Measurements from ENCODE around the gene MFAP1.
A peak's percentile ranks its signal among the peaks of the same experiment; 100 is the strongest.
"Not testable (repeated sequence)": the region's sequence is repeated elsewhere in the genome, so short reads cannot be mapped to it uniquely, and the experiment has no call there.

The MFAP1 gene, protein sequence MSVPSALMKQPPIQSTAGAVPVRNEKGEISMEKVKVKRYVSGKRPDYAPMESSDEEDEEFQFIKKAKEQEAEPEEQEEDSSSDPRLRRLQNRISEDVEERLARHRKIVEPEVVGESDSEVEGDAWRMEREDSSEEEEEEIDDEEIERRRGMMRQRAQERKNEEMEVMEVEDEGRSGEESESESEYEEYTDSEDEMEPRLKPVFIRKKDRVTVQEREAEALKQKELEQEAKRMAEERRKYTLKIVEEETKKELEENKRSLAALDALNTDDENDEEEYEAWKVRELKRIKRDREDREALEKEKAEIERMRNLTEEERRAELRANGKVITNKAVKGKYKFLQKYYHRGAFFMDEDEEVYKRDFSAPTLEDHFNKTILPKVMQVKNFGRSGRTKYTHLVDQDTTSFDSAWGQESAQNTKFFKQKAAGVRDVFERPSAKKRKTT

DNA sequence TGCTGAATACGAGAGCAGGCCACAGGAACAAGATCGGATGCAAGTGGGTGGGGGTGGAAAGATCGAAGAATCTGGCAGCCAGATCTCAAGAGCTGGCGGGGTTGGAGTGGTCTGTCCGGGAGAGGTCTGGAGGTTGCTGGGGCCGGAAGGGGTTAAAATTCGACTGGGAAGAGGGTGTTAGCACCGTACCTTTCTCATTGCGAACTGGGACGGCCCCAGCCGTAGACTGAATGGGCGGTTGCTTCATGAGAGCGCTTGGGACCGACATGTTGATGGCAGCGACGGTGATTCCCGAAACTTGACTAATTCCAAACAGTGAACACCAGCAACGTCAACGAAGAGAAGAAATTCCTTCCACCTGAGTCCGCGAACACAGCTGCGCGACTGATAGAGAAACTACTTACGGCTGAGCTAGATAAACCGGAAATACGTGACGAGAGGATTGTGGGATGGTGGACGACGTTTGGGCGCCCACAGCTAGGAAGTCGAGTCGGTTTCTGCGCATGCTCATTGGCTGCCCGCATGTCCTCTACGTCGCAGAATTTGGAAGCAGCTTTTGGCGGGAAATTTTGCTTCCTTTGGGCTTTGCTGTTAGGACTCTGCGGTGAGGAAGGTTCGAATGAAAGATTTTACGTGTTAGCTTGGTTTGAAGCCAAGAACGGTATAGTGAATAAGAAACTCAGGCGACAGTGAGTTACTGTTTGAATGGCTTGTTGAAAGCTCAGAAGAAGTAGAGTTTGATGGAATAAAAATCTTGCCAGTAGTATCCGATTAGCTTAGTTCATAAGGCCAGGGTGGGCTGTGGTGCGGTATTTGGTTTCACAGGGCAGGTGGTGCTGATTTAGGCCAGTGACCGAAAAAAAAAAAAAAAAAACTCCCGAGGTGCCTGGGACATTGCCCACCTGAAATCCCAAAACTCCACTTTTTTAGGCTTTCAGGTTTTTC lies at the start of gene MFAP1:
Gene MFAP1, minus strand, starts transcription at position 389 of the 945 bp plus-strand sequence. Its CDS starts 121 bp downstream, at position 268.
- DNase-seq (ENCODE audit: low read depth), result peak; percentile 81

DNA sequence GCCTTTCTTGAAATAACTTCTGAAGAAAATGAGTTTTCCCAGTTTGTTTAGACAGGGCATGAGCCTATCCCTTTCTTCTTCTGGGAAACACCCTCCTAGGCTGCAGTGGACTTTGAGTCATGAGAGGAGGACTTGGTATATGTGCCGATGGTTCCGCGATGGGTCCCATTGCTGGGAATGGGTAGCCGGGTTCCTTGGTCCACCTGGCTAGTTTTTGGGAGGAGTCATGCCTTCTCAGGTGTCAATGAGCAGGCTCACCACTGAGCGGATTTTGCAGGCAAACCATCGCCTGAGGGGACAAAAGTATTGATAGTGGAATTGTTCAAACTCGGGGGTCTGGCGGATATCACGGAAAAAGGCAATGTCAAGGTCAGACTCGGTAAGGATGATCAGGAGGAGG lies 49.2 kb upstream of the MFAP1 start:
- DNase-seq (ENCODE audit: low read depth), result no peak

DNA sequence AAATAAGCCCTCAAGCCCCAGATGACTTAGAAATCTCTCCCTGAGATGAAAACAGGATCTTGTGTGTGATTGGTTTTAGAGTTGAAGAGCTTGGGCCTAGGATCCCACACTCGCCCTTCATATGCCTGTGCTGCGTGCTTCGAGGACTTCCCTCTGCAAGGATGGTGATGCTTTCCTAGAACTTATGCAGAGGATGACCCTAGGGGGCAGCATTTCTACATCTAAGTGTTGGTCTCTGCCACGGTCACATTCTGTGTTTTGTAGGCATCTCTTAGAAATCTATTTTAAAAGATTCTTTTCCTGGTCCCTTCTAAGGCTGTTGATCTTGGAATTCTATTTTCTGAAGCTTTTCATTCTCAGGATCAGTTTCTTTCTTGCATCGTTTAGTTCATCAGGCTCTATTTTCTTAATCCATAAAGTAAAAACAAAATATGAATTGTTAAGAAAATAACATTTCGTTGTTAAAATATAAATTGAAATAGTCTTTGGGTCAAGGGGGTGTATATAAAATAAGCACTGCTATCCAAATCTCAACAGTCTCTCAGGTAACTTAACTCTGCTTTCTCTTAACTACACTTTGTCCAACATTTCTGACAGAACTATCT lies 48.0 kb upstream of the MFAP1 start:
- no peak for DNase-seq (ENCODE audit: low read depth)

DNA sequence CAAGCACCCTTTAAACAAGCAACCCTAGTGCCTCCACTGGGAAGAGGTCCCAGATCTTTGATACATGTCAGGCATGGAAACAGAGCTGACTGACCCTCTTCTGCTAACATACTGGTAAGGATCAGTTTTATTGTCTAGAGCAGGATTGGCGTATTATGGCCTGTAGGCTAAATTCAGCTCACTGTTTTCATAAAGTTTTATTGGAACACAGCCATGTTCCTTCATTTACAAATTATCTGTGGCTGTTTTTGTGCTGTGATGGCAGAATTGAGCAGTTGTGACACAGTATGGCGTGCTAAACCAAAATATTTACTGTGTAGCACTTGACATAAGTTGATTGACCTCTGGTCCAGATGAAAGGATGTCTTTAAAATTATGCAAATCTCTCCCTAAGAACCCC lies 47.3 kb upstream of the MFAP1 start:
- DNase-seq (ENCODE audit: low read depth), result no peak

DNA sequence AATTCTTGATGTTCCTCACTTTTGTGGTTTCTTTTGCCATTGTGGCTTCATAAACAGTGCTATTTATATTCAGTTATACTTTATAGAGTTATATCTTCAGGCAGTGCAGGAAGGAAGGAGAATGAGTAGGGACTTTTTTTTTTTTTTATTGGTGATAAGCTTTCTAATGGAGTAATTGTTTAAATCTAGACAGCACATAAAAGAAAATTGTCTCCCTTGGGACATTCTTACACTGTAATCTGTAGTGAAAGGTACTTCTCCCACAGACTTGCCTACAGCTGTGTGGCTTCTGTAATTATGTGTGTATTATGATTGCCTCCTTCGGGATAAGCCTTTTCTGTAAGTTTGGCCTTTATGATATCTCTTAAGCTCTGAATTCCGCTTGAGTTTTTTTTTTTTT lies 43.9 kb upstream of the MFAP1 start:
- no peak for DNase-seq (ENCODE audit: low read depth)

DNA sequence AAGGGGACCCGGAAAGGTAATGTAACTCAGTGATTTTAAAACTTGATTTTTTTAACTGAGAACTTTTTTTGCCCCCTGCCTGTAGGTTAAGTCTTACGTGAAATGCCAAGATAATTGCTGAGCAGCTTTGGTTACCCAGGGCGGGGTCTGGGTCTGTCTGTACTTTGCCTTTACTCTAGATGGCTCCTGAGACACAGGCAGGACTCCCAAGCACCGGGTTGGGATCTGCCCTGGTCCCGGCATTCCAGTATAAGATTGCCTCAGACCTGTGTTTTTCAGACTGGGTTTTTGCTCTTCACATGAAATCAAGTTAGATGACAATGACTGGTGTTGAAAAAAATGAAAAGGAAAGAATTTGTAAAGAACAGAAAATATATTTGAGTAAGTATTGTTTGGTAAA lies 42.6 kb upstream of the MFAP1 start:
- no peak for DNase-seq (ENCODE audit: low read depth)

DNA sequence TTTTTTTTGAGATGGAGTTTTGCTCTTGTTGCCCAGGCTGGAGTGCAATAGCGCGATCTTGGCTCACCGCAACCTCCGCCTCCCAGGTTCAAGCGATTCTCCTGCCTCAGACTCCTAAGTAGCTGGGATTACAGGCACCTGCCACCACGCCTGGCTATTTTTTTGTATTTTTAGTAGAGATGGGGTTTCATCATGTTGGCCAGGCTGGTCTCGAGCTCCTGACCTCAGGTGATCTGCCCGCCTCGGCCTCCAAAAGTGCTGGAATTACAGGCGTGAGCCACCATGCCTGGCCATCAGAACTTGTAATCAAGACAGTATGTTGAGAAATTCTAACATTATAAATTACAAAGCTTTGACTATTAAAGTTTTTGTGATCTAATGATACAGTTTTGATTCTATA lies 42.1 kb upstream of the MFAP1 start:
- DNase-seq (ENCODE audit: low read depth), result not testable (repeated sequence)

DNA sequence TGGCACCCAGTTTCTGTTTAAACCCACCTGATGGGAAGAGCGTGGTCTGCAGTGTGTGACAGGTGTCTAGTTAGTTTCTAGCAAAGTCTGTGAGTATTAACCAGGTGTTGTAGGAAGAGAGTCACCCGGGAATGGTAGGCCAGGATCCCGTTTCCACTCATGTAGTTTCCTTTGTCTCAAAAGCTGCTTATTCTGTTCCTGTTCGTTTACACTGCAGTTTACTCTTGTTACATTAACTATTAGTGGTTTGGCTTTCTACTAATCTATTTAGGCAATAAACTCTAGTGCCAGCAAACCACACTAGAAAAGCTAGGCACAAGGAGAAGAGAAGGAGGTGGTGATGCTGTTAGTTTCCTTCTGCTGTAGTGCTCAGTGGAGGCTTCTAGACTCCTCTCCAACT lies 35.1 kb upstream of the MFAP1 start:
- DNase-seq (ENCODE audit: low read depth), result no peak

DNA sequence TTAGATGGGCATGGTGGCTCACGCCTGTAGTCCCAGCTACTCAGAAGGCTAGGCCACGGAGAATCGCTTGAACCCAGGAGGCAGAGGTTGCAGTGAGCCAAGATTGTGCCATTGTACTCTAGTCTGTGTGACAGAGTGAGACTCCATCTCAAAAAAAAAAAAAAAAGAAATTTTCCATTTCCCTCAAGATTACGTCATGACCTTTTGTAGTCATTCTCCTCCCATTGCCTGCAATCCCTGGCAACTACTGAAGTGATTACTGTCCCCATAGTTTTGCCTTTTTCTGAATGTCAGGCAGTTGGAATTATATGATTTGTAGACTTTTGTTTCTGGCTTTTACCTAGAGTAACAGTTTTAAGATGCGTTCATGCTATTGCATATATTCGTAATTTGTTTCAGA lies 30.3 kb upstream of the MFAP1 start:
- no peak for DNase-seq (ENCODE audit: low read depth)

DNA sequence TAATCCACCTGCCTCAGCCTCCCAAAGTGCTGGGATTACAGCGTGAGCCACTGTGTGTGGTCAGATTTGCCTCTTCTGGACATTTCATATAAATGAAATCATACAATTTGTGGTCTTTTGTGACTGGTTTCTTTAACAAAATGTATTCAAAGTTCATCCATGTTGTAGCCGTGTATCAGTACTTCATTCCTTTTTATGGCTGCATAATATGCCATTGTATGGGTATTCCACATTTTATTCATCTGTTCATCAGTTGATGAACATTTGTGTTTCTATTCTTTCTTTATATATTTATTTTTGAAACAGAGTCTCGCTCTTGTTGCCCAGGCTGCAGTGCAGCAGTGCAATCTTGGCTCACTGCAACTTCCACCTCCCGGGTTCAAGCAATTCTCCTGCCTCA lies 28.1 kb upstream of the MFAP1 start:
- DNase-seq (ENCODE audit: low read depth), result no peak

DNA sequence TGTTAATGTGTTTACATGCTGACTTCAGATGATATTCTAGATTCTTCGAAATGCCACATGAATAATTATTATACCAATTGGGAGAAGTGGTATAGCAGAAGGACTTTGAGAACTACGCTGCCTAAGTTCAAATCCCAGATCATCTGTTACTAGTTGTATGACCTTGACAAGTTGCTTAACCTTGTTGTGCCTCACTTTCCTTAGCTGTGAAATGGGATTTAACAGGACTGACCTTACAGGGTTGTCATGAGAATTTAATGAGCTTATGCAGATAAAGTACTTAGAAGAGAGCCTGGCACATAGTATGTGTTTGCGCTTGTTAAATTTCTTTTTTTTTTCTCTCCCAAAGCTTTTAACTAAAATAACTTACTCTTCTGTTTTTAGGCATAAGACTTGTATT lies 26.8 kb upstream of the MFAP1 start:
- DNase-seq (ENCODE audit: low read depth), result no peak

DNA sequence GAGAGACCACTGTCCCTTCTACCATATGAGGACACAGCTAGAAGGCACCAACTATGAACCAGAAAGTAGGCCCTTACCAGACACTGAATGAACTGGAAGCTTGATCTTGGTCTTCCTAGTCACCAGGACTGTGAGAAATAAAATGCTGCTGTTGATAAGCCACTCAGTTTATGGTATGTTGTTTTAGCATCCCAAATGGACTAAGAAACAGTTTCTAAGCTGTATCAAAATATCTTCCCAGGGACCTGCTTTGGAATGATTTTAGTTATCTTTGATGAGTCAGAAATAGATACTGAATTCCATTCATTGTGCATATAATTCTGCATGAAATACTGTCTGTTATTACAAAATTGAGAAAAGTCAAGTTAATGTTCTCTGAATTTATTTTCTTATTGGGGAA lies 20.9 kb upstream of the MFAP1 start:
- no peak for DNase-seq (ENCODE audit: low read depth)

DNA sequence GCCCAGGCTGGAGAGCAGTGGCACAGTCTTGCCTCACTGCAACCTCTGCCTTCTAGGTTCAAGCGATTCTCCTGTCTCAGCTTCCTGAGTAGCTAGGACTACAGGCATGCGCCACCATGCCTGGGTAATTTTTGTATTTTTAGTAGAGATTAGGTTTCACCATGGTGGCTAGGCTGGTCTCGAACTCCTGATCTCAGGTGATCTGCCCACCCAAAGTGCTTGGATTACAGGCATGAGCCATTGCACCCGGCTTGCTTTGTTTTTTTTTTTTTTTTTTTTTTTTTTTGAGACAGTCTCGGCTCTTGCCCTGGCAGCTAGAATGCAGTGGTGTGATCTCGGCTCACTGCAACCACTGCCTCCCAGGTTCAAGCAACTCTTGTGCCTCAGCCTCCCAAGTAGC lies 8.0 kb upstream of the MFAP1 start:
- DNase-seq (ENCODE audit: low read depth), result not testable (repeated sequence)

DNA sequence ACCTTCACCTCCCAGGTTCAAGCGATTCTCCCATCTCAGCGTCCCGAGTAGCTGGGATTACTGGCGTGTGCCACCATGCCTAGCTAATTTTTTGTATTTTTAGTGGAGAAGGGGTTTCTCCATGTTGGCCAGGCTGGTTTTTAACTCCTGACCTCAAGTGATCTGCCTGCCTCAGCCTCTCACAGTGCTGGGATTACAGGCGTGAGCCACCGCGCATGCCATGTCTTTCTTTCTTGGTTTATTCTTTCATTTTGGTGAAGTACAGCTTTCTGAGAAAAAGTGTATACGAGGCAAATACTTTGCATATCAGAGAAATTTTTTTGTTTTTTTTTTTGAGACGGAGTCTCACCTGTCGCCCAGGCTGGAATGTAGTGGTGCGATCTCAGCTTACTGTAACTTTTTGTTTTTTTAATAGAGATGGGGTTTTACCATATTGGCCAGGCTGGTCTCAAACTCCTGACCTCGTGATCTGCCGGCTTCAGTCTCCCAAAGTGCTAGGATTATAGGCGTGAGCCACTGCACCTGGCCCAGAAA lies 7.1 kb upstream of the MFAP1 start:
- not testable (repeated sequence) for DNase-seq (ENCODE audit: low read depth)

DNA sequence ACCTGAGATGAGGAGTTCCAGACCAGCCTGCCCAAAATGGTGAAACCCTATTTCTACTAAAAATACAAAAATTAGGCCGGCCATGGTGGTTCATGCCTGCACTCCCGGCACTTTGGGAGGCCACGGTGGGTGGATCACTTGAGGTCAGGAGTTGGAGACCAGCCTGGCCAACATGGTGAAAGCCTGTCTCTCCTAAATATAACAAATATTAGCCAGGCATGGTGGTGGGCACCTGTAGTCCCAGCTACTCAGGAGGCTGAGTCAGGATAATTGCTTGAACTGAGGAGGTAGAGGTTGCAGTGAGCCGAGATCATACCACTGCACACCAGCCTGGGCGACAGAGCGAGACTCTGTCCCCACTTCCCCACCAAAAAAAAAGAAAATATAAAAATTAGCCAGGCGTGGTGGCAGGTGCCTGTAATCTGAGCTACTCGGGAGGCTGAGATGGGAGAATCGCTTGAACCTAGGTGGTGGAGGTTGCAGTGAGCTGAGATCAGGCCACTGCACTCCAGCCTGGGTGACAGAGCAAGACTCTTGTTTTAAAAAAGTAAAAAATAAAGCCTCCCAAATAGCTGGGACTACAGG lies 6.3 kb upstream of the MFAP1 start:
- not testable (repeated sequence) for DNase-seq (ENCODE audit: low read depth)

DNA sequence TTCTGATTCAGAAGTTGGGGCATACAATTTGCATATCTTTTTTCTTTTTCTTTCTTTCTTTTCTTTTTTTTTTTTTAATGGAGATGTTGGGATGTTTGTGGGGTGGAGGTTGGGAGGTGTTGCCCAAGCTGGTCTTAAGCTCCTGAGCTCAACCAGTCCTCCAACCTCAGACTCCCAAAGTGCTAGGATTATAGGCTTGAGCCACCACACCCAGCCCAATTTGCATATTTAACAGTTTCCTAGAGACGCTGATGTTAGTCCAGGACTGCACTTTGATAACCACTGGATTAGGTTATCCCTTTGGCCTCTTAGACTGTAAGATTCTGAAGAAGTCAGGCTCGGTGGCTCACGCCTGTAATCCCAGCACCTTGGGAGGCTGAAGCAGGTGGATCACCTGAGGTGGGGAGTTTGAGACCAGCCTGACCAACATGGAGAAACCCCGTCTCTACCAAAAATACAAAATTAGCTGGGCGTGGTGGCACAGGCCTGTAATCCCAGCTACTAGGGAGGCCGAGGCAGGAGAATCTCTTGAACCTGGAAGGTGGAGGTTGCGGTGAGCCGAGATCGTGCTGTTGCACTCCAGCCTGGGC lies 5.6 kb upstream of the MFAP1 start:
- not testable (repeated sequence) for DNase-seq (ENCODE audit: low read depth)

DNA sequence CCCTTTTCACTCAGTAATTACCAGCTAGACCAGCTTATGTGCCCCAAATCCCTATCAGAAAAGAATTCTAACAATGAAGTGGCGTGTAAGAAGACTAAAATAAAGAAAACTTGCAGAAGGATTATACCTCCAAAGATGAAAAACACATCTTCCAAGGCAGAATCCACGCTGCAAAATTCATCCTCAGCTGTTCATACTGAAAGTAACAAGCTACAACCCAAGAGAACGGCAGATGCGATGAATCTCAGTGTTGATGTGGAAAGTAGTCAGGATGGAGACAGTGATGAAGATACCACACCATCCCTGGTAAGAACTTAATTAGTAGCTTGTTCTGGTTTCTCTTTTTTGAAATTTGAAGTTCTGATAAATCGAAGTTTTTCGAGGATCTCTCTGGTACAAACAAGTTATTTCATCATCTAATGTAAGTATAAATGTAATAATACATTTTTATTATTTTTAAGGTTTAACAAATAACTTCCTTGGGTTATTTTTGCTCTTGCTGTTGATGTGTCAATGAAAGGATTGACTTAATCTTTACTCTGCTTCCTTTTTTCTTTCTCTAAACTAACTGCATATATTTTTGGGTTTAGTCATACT lies 3.7 kb upstream of the MFAP1 start:
- DNase-seq (ENCODE audit: low read depth), result no peak

DNA sequence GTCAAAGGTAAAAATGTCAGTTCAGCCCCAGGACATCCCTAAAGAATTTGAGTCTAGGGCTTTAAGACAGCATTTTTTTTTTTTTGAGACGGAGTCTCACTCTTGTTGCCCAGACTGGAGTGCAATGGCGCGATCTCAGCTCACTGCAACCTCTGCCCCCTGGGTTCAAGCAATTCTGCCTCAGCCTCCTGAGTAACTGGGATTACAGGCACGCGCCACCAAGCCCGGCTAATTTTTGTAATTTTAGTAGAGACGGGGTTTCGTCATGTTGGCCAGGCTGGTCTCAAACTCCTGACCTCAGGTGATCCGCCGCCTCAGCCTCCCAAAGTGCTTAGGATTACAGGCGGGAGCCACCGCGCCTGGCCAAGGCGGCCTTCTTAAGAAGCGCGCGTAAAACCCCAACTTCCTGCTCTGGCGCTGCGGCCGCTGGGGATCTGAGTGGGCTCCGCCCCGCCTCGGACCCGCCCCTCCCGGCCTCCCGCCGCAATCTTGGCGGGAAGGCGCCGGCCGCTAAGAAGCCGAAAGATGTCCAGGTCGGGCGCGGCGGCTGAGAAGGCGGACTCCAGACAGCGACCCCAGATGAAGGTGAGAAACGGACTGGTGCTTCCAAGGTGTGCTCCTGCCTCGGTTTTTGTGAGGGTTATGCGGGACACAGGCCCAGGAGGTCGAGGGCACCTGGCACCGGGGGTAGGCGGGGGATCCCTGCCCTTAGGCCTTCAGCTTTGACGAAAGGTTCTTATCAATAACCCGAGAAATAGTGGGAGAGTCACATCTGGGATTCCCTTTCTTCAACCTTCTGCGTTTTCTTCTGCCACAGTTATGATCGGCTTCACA lies 2.2 kb upstream of the MFAP1 start, which contains the start of gene WDR76:
Gene WDR76, plus strand, starts transcription at position 495 of the 834 bp plus-strand sequence. Its CDS starts 31 bp downstream, at position 526.
- peak; percentile 59 for DNase-seq (ENCODE audit: low read depth)

DNA sequence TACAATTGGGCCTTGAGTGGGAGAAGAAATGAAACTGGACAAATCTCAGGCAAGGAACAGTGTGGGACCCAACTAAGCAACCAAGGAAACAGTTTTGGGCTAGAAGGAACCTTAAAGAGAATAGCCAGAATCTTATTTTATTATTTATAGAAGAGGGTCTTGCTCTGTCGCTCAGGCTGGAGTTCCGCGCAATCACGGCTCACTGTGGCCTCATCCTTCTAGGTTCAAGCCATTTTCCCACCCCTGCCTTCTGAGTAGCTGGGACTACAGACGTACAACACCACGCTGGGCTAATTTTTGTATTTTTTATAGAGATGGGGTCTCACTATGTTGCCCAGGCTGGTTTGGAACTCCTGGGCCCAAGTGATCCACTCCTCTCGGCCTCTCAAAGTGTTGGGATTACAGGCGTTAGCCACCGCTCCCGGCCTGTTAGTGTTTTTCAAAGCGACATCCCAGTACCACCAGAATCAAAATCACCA lies 1.6 kb upstream of the MFAP1 start:
- no peak for DNase-seq (ENCODE audit: low read depth)

DNA sequence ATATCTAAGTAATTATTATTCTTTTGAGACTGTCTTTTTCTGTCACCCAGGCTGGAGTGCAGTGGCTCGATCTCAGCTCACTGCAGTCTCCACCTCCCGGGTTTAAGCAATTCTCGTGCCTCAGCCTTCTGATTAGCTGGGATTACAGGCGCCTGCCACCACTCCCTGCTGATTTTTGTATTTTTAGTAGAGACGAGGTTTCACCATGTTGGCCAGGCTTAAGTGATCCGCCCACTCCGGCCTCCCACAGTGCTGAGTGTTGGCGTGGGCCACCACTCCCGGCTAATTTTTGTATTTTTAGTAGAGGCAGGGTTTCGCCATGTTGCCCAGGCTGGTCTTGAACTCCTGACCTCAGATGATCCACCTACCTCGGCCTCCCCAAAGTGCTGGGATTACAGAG lies 815 bp upstream of the MFAP1 start:
- not testable (repeated sequence) for DNase-seq (ENCODE audit: low read depth)

Measured in stimulated activated CD8-positive, alpha-beta memory T cell treated with anti-CD3 and anti-CD28 coated beads, Interleukin-7, amount 100 ng/mL, for 24 hours (primary cell).